K562 (cell line): ENCODE data around the gene RPS6KL1. TPM values are rescaled to one million over a fixed set of nuclear protein-coding genes. Genes with fewer than 3 reads are reported as not detected.

ENCODE experiments used
- ATAC-seq: fragments of 200-7000 bp; cut with Tn5 transposase; 3 replicates; pipeline ENCODE4 v1.9.1; 2020; ENCODE audit warnings: moderate library complexity
- BruUV-seq: library from RNA; stranded (reverse); fragments of 400-500 nt; replicated peaks from 2 replicates; lab custom pipeline; 2021; lab: Mats Ljungman, UMichigan
- CTCF ChIA-PET: fragments of 300-600 bp; formaldehyde crosslinking; extraction: SDS; loops from one replicate; lab custom pipeline; 2021; ENCODE audit warnings: low intra/inter-chr PET ratio; lab: Yijun Ruan, JAX
- POLR2A ChIA-PET: fragments of 300-600, 350-650 bp; sonication (Branson Sonifier 250); formaldehyde crosslinking; extraction: SDS; loops from one replicate; lab custom pipeline; 2021; ENCODE audit warnings: antibody characterized with exemption, inconsistent platforms; lab: Yijun Ruan, JAX
- DNase-seq, 4 experiments: peaks; one replicate each; pipeline versions ENCODE4 v3.0.0 to v3.0.0-alpha.2; 2011 to 2018; ENCODE audit warnings: low spot score in 3 of 4, mixed read lengths in 3 of 4; ENCODE audit errors: extremely low read depth in 1 of 4
- FAIRE-seq: peaks from 2 replicates; lab custom pipeline; 2011; peaks lifted over from hg19 to GRCh38; lab: Jason Lieb, UNC
- H2AFZ ChIP-seq: 2 replicates; pipeline ENCODE4 v1.6.0; 2011; ENCODE audit warnings: low read depth, low read length, control low read depth, inconsistent platforms
- H3K27ac ChIP-seq: fragments of 200-600 bp; 3 replicates; pipeline ENCODE4 v1.8.0; 2011; ENCODE audit warnings: low read depth, mild to moderate bottlenecking, control low read depth, inconsistent platforms, low read length, moderate library complexity, mixed read lengths; ENCODE audit errors: extremely low read depth
- H3K27me3 ChIP-seq, 2 experiments: fragments of 300-600 bp in 1 of 2; 2 replicates in 1 of 2; 3 replicates in 1 of 2; pipeline versions ENCODE4 v1.6.0 to v1.8.0; 2011; ENCODE audit warnings: inconsistent platforms in 2 of 2, low read length in 2 of 2, mild to moderate bottlenecking in 1 of 2, mixed read lengths in 1 of 2, moderate library complexity in 1 of 2; ENCODE audit not compliant: control insufficient read depth in 2 of 2, insufficient read depth in 2 of 2
- H3K36me3 ChIP-seq: fragments of 300-600 bp; 3 replicates; pipeline ENCODE4 v1.8.0; 2011; ENCODE audit warnings: mild to moderate bottlenecking, low read length, inconsistent platforms; ENCODE audit not compliant: control insufficient read depth, insufficient read depth
- H3K4me1 ChIP-seq, 2 experiments: fragments of 200-600 bp in 1 of 2; replicated peaks in 1 of 2; 2 replicates in 1 of 2; 3 replicates in 1 of 2; pipeline versions ENCODE4 v1.5.1 to v1.8.0; 2011; ENCODE audit warnings: inconsistent platforms in 2 of 2, low read length in 2 of 2, mild to moderate bottlenecking in 1 of 2, mixed read lengths in 1 of 2, moderate library complexity in 1 of 2; ENCODE audit not compliant: control insufficient read depth in 2 of 2, insufficient read depth in 2 of 2
- H3K4me2 ChIP-seq: 2 replicates; pipeline ENCODE4 v1.6.1; 2011; ENCODE audit warnings: low read length, control low read depth, inconsistent platforms, mixed read lengths; ENCODE audit not compliant: insufficient read depth
- H3K4me3 ChIP-seq: fragments of 200-600 bp; sonication (generic), shearing (Covaris generic); 2 replicates; pipeline ENCODE4 v1.5.1; 2016; ENCODE audit warnings: control low read depth, inconsistent platforms
- H3K79me2 ChIP-seq: fragments of 200-600 bp; 3 replicates; pipeline ENCODE4 v1.8.0; 2011; ENCODE audit warnings: low read length, inconsistent platforms; ENCODE audit not compliant: control insufficient read depth, insufficient read depth
- H3K9ac ChIP-seq, 2 experiments: 2 replicates each; pipeline versions ENCODE4 v1.6.0 to v1.6.1; 2011; ENCODE audit warnings: low read depth in 2 of 2, low read length in 2 of 2, control low read depth in 1 of 2, inconsistent platforms in 1 of 2, mild to moderate bottlenecking in 1 of 2, mixed read lengths in 1 of 2; ENCODE audit not compliant: insufficient read depth in 1 of 2
- H3K9me1 ChIP-seq: one replicate; pipeline ENCODE4 v1.6.0; 2011; ENCODE audit warnings: inconsistent platforms, mild to moderate bottlenecking, low read length, moderate library complexity; ENCODE audit not compliant: control insufficient read depth, insufficient read depth
- H3K9me3 ChIP-seq: replicated peaks from 2 replicates; pipeline ENCODE4 v1.5.1; 2011; ENCODE audit warnings: low read depth, low read length, inconsistent platforms; ENCODE audit not compliant: control insufficient read depth, insufficient read depth
- H4K20me1 ChIP-seq: replicated peaks from 2 replicates; pipeline ENCODE4 v1.6.1; 2011; ENCODE audit warnings: low read length, inconsistent platforms, mixed read lengths; ENCODE audit not compliant: control insufficient read depth, insufficient read depth
- ERF ChIP-seq: fragments of 450-650 bp; formaldehyde crosslinking; IDR thresholded peaks from 2 replicates; pipeline ENCODE4 v1.4.0; 2020; ENCODE audit warnings: mild to moderate bottlenecking, mixed read lengths
- HNRNPLL ChIP-seq: fragments of 200-400 bp; formaldehyde crosslinking; IDR thresholded peaks from 2 replicates; pipeline ENCODE4 v1.6.1; 2017; ENCODE audit warnings: low read length, low read depth, mild to moderate bottlenecking; ENCODE audit not compliant: poor library complexity, severe bottlenecking
- PHB2 ChIP-seq: fragments of 450-650 bp; IDR thresholded peaks from 2 replicates; pipeline ENCODE4 v1.6.1; 2017; ENCODE audit warnings: low read depth
- PHF21A ChIP-seq: fragments of 450-650 bp; IDR thresholded peaks from 2 replicates; pipeline ENCODE4 v1.6.1; 2017; ENCODE audit warnings: low read depth, borderline replicate concordance
- RBM14 ChIP-seq: fragments of 200-400 bp; formaldehyde crosslinking; IDR thresholded peaks from 2 replicates; pipeline ENCODE4 v1.6.1; 2018; ENCODE audit warnings: low read depth, mild to moderate bottlenecking, low read length, moderate library complexity, borderline replicate concordance; ENCODE audit not compliant: insufficient read depth
- SPI1 ChIP-seq: IDR thresholded peaks from 2 replicates; pipeline ENCODE4 v1.6.1; 2011; ENCODE audit warnings: low read depth, low read length, control low read depth, borderline replicate concordance
- U2AF1 ChIP-seq: fragments of 200-400 bp; formaldehyde crosslinking; optimal IDR thresholded peaks from 2 replicates; pipeline ENCODE3; 2017; ENCODE audit warnings: mild to moderate bottlenecking, low read depth, low read length, moderate library complexity
- ZFP30 ChIP-seq: fragments of 250-450 bp; sonication (Bioruptor Pico); IDR thresholded peaks from 2 replicates; pipeline ENCODE4 v1.8.0; 2022; ENCODE audit warnings: moderate library complexity, mild to moderate bottlenecking, inconsistent platforms, borderline replicate concordance
- ZNF444 ChIP-seq: fragments of 250-450 bp; sonication (Bioruptor Pico); IDR thresholded peaks from 2 replicates; pipeline ENCODE4 v1.4.0; 2020; ENCODE audit warnings: mild to moderate bottlenecking, moderate library complexity
- ZNF668 ChIP-seq: fragments of 250-450 bp; sonication (Bioruptor Pico); IDR thresholded peaks from 2 replicates; pipeline ENCODE4 v1.8.0; 2022; ENCODE audit warnings: mild to moderate bottlenecking, inconsistent platforms
- WGBS: fragments of 100-300 bp; shearing (Covaris generic); methylation state at CpG from one replicate; pipeline ENCODE4 v1.1.6; 2016; ENCODE audit warnings: low coverage, mixed read lengths; ENCODE audit not compliant: insufficient coverage; ENCODE audit errors: missing lambda C conversion rate; 5-methylcytosine and 5-hydroxymethylcytosine counted together
- in situ Hi-C: fragments of 300-500 bp; cut with MboI; formaldehyde crosslinking; loops from 4 replicates; pipeline ENCODE4 v1.15.0; 2018; ENCODE audit warnings: inconsistent platforms, mixed read lengths
- intact Hi-C: fragments of 100-400 bp; cut with micrococcal nuclease; formaldehyde crosslinking; loops from 2 replicates; pipeline ENCODE4 v1.14.2; 2022
- polyA plus RNA-seq, 8 experiments: library from polyadenylated mRNA; depleted of rRNA in 4 of 8; stranded (reverse) in 5 of 8; unstranded in 3 of 8; fragments of >200 nt; fragmentation: Nextera tagmentation in 2 of 8; fragmentation: Illumina TruSeq in 1 of 8; extraction: Ambion mirVana in 2 of 8; extraction: Trizol in 1 of 8; gene quantifications; 2 replicates each; pipeline versions ENCODE4 v1.2.1 to v1.2.3, GENCODE V29; 2011 to 2014; ENCODE audit warnings: inconsistent platforms in 1 of 8, missing spikeins in 1 of 8
- total RNA-seq, 7 experiments: library from RNA; depleted of rRNA in 6 of 7; stranded (reverse); fragments of >200 nt in 6 of 7; fragmentation: Illumina TruSeq in 2 of 7; extraction: Trizol in 2 of 7; gene quantifications; 2 replicates each; pipeline versions ENCODE4 v1.2.1 to v1.2.3, GENCODE V29; 2011 to 2021; ENCODE audit warnings: low replicate concordance in 1 of 7
- TF ChIP-seq, protein P1 (sequence below): fragments of 450-650 bp; IDR thresholded peaks from 2 replicates; pipeline ENCODE4 v1.6.1; 2016; ENCODE audit warnings: antibody characterized with exemption
- TF ChIP-seq, protein P2 (sequence below): fragments of 450-650 bp; IDR thresholded peaks from one replicate; pipeline ENCODE4 v1.6.1; 2018; ENCODE audit warnings: mild to moderate bottlenecking, moderate library complexity; ENCODE audit not compliant: partially characterized antibody
- TF ChIP-seq, protein P3 (sequence below): fragments of 450-650 bp; formaldehyde crosslinking; IDR thresholded peaks from 2 replicates; pipeline ENCODE4 v1.4.0; 2022; ENCODE audit warnings: mild to moderate bottlenecking, moderate library complexity
- TF ChIP-seq, protein P4 (sequence below): fragments of 250-450 bp; sonication (Bioruptor Pico); IDR thresholded peaks from 2 replicates; pipeline ENCODE4 v1.4.0; 2020; ENCODE audit warnings: mild to moderate bottlenecking, moderate library complexity

The RPS6KL1 gene
- total and polyA plus RNA-seq, 9 of the 15 experiments (the other 6 are each of a cell fraction or from before 2014, with no cell fraction given): 0.91 to 15.5 (median 8.1) TPM

DNA sequence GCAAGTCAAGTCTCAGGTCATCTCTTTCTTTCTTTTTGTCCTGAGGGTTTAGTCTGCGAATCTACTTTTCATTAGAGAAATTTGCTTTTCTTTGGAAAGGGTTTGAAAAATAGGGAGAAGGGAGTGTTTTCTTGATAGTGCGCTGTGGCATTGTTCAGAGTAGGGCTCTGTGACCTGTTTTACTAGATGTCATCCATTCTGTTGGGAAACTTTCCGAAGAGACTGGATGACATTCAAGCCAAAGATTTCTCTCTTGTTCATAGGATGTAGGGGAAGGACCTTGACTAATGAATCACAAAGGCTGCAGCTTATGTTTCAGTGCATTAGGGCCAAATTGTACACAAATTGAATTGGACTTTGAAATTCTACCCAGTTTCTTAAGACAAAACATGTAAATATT is 26.7 kb downstream of the RPS6KL1 start (continued):
- TF ChIP-seq, protein P1, sequence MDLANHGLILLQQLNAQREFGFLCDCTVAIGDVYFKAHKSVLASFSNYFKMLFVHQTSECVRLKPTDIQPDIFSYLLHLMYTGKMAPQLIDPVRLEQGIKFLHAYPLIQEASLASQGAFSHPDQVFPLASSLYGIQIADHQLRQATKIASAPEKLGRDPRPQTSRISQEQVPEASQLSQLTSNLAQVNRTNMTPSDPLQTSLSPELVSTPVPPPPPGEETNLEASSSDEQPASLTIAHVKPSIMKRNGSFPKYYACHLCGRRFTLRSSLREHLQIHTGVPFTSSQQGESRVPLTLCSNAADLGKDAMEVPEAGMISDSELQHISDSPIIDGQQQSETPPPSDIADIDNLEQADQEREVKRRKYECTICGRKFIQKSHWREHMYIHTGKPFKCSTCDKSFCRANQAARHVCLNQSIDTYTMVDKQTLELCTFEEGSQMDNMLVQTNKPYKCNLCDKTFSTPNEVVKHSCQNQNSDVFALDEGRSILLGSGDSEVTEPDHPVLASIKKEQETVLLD: no peak
- no peak for TF ChIP-seq ZFP30
- TF ChIP-seq HNRNPLL: no peak
- TF ChIP-seq, protein P2, sequence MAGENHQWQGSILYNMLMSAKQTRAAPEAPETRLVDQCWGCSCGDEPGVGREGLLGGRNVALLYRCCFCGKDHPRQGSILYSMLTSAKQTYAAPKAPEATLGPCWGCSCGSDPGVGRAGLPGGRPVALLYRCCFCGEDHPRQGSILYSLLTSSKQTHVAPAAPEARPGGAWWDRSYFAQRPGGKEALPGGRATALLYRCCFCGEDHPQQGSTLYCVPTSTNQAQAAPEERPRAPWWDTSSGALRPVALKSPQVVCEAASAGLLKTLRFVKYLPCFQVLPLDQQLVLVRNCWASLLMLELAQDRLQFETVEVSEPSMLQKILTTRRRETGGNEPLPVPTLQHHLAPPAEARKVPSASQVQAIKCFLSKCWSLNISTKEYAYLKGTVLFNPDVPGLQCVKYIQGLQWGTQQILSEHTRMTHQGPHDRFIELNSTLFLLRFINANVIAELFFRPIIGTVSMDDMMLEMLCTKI: no peak
- TF ChIP-seq, protein P3, sequence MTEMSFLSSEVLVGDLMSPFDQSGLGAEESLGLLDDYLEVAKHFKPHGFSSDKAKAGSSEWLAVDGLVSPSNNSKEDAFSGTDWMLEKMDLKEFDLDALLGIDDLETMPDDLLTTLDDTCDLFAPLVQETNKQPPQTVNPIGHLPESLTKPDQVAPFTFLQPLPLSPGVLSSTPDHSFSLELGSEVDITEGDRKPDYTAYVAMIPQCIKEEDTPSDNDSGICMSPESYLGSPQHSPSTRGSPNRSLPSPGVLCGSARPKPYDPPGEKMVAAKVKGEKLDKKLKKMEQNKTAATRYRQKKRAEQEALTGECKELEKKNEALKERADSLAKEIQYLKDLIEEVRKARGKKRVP: no peak

DNA sequence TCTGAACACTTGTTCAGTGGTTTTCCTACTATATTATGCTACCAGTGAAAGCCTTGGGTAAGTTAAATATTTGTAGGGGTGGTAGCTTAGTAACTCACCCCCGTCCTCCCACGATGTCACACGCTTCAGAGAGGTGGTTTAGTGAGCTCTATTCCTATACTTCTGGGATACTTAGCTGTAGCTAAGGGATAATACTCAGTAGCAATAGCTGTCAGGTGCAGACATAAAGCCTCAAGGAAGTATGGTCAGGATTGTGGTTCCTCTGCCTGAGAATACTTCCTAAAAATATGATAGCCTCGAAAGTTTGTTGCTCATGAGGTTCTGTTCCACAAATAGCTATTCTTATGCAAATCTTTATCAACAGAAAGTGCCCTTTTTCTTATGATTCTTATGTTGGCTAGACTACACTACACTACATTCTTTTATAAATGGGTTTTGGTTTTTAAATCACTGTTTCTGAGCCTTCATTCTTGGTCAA is 29.4 kb downstream of the RPS6KL1 start:
- 64% methylated on average over 4 of the region's 4 CpGs for WGBS
- ChIA-PET POLR2A (interaction anchor here (0.6 to 1.3 kb wide), 5 partner anchors 10 to 195 kb away, joined by 3 to 6 read pairs (median 3); no protein-coding TSS in a partner anchor), CTCF (no interaction called here)
- Histone ChIP-seq H3K9me1 (no peaks in the 10 kb centered on the region), H3K4me2 (no peak overlapping the region), H3K9ac (no peak overlapping the region), H3K27me3 (no peaks in the 10 kb centered on the region), H4K20me1 (peaks cover 4% of the 10 kb centered on the region), H3K4me1 (peaks cover 5 to 6% of the 10 kb centered on the region in 2 experiments; a peak in 4 of 5 replicates), H3K4me3 (no peak overlapping the region), H3K27ac (no peak overlapping the region), H3K79me2 (peaks cover 4% of the 10 kb centered on the region; the same call in 1 of the 3 replicates), H3K36me3 (peaks cover 92% of the 10 kb centered on the region), H3K9me3 (no peaks in the 10 kb centered on the region), H2AFZ (no peak overlapping the region)
- FAIRE-seq: no peak
- in situ Hi-C loops (no loop called here), intact Hi-C loops (no loop called here)
- BruUV-seq: no TSS peak
- no peak for DNase-seq
- no peak for ATAC-seq
- TF ChIP-seq PHF21A (no peak), PHB2 (no peak), RBM14 (no peak), ZNF444 (CRISPR knock-in tag) (no peak), SPI1 (no peak), ZNF668 (no peak), U2AF1 (no peak), ERF (CRISPR knock-in tag) (no peak), HNRNPLL (no peak)
- TF ChIP-seq, protein P4, sequence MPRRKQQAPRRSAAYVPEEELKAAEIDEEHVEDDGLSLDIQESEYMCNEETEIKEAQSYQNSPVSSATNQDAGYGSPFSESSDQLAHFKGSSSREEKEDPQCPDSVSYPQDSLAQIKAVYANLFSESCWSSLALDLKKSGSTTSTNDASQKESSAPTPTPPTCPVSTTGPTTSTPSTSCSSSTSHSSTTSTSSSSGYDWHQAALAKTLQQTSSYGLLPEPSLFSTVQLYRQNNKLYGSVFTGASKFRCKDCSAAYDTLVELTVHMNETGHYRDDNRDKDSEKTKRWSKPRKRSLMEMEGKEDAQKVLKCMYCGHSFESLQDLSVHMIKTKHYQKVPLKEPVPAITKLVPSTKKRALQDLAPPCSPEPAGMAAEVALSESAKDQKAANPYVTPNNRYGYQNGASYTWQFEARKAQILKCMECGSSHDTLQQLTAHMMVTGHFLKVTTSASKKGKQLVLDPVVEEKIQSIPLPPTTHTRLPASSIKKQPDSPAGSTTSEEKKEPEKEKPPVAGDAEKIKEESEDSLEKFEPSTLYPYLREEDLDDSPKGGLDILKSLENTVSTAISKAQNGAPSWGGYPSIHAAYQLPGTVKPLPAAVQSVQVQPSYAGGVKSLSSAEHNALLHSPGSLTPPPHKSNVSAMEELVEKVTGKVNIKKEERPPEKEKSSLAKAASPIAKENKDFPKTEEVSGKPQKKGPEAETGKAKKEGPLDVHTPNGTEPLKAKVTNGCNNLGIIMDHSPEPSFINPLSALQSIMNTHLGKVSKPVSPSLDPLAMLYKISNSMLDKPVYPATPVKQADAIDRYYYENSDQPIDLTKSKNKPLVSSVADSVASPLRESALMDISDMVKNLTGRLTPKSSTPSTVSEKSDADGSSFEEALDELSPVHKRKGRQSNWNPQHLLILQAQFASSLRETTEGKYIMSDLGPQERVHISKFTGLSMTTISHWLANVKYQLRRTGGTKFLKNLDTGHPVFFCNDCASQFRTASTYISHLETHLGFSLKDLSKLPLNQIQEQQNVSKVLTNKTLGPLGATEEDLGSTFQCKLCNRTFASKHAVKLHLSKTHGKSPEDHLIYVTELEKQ (CRISPR knock-in tag): no peak
